SJCRH30 (cell line): Measurements from ENCODE around the gene PTPRM. TPM values are rescaled to one million over a fixed set of nuclear protein-coding genes. Genes with fewer than 3 reads are reported as not detected.

Experiments used
- DNase-seq, 2 experiments: peaks; one replicate each; pipeline ENCODE4 v3.0.0-alpha.2; 2015 to 2020
- H3K27ac ChIP-seq: fragments of 250-450 bp; sonication (Bioruptor Pico); 2 replicates; pipeline ENCODE4 v1.5.1; 2020; ENCODE audit warnings: mild to moderate bottlenecking, moderate library complexity
- H3K27me3 ChIP-seq: fragments of 250-450 bp; sonication (Bioruptor Pico); 2 replicates; pipeline ENCODE4 v1.5.1; 2020; ENCODE audit warnings: mild to moderate bottlenecking, moderate library complexity
- H3K36me3 ChIP-seq: fragments of 250-450 bp; sonication (Bioruptor Pico); 2 replicates; pipeline ENCODE4 v1.5.1; 2020; ENCODE audit warnings: mild to moderate bottlenecking, moderate library complexity
- H3K4me1 ChIP-seq: fragments of 250-450 bp; sonication (Bioruptor Pico); 2 replicates; pipeline ENCODE4 v1.5.1; 2020; ENCODE audit warnings: mild to moderate bottlenecking, moderate library complexity
- H3K4me3 ChIP-seq: fragments of 250-450 bp; sonication (Bioruptor Pico); 2 replicates; pipeline ENCODE4 v1.5.1; 2020; ENCODE audit warnings: mild to moderate bottlenecking, moderate library complexity
- H3K9me3 ChIP-seq: fragments of 250-450 bp; sonication (Bioruptor Pico); replicated peaks from 2 replicates; pipeline ENCODE4 v1.5.1; 2020; ENCODE audit warnings: mild to moderate bottlenecking, moderate library complexity
- total RNA-seq: library from RNA; depleted of rRNA; stranded (reverse); fragments of >200 nt; shearing (Covaris generic); gene quantifications from 2 replicates; pipeline ENCODE4 v1.2.3, GENCODE V29; 2014

The PTPRM gene
- total RNA-seq, 1 experiment from 2014 or later, result 10.1 TPM

GRCh38 chr18:8454136-8454535, 887.0 kb downstream of the PTPRM start:
- DNase-seq, result no peak
- Histone ChIP-seq H3K4me1 (no peaks in the 10 kb centered on the region), H3K27me3 (no peaks in the 10 kb centered on the region), H3K4me3 (no peak overlapping the region), H3K36me3 (no peaks in the 10 kb centered on the region), H3K27ac (no peak overlapping the region), H3K9me3 (no peaks in the 10 kb centered on the region)

GRCh38 chr18:8455661-8456614, 888.8 kb downstream of the PTPRM start:
- Histone ChIP-seq H3K27ac (no peak overlapping the region; the same call in 1 of the 2 replicates), H3K27me3 (no peaks in the 10 kb centered on the region), H3K36me3 (no peaks in the 10 kb centered on the region), H3K9me3 (no peaks in the 10 kb centered on the region), H3K4me3 (no peak overlapping the region), H3K4me1 (no peaks in the 10 kb centered on the region)
- DNase-seq, result peak; percentile 16 to 55
